ENCODE data around the gene ELFN1. TPM values are rescaled to one million over a fixed set of nuclear protein-coding genes. Genes with fewer than 3 reads are reported as not detected.

ELFN1 gene
- total RNA-seq, 1 donor from 2014 or later = 2.2 TPM

GRCh38 chr7:1679326-1679965 lies 9.4 kb downstream of the ELFN1 start:
- no peaks in the 10 kb centered on the region for H3K27me3 ChIP-seq
- TF ChIP-seq POLR2A (IDR thresholded peaks at IDR 0.05) = no peak
- no peak for TF ChIP-seq POLR2AphosphoS5 (IDR thresholded peaks at IDR 0.05; ENCODE audit: insufficient read depth in 1 of 2, low read depth in 1 of 2)
- TF ChIP-seq CTCF (IDR thresholded peaks at IDR 0.05) = no peak
- peaks cover 9% of the 10 kb centered on the region for H3K9me3 ChIP-seq
- intact Hi-C loops (cut with DNase I) = no loop called here
- no peaks in the 10 kb centered on the region for H3K36me3 ChIP-seq
- H3K27ac ChIP-seq = no peak overlapping the region
- H3K4me1 ChIP-seq = no peaks in the 10 kb centered on the region
- H3K4me3 ChIP-seq = no peak overlapping the region
- DNase-seq (ENCODE audit: extremely low spot score in 2 of 2) = no peak

- Histone ChIP-seq H3K27ac (no peak overlapping the region), H3K9me3 (peaks cover 12% of the 10 kb centered on the region), H3K27me3 (no peaks in the 10 kb centered on the region), H3K36me3 (no peaks in the 10 kb centered on the region), H3K4me3 (no peak overlapping the region), H3K4me1 (no peaks in the 10 kb centered on the region)
- DNase-seq (ENCODE audit: extremely low spot score in 2 of 2) = no peak
- TF ChIP-seq POLR2AphosphoS5 (IDR thresholded peaks at IDR 0.05; ENCODE audit: insufficient read depth in 1 of 2, low read depth in 1 of 2) = no peak
- no peak for TF ChIP-seq POLR2A (IDR thresholded peaks at IDR 0.05)
- TF ChIP-seq CTCF (IDR thresholded peaks at IDR 0.05) = no peak
- intact Hi-C loops (cut with DNase I) = no loop called here
Observed at GRCh38 chr7:1679966-1680730, 10.1 kb downstream of the ELFN1 start.

GRCh38 chr7:1681581-1681980 lies 11.5 kb downstream of the ELFN1 start:
- H3K27ac ChIP-seq = no peak overlapping the region
- H3K4me3 ChIP-seq = no peak overlapping the region
- no peaks in the 10 kb centered on the region for H3K36me3 ChIP-seq
- DNase-seq (ENCODE audit: extremely low spot score in 2 of 2) = no peak
- H3K27me3 ChIP-seq = no peaks in the 10 kb centered on the region
- H3K9me3 ChIP-seq = peaks cover 12% of the 10 kb centered on the region
- no peaks in the 10 kb centered on the region for H3K4me1 ChIP-seq
- TF ChIP-seq POLR2AphosphoS5 (IDR thresholded peaks at IDR 0.05; ENCODE audit: insufficient read depth in 1 of 2, low read depth in 1 of 2) = no peak
- TF ChIP-seq POLR2A (IDR thresholded peaks at IDR 0.05) = no peak
- no peak for TF ChIP-seq CTCF (IDR thresholded peaks at IDR 0.05)
- intact Hi-C loops (cut with DNase I) = no loop called here

- intact Hi-C loops (cut with DNase I) = no loop called here
Observed at GRCh38 chr7:1685000-1685624, 15.0 kb downstream of the ELFN1 start.

More at GRCh38 chr7:1685000-1685624, 15.0 kb downstream of the ELFN1 start:
- Histone ChIP-seq H3K4me3 (no peak overlapping the region), H3K4me1 (no peaks in the 10 kb centered on the region), H3K36me3 (no peaks in the 10 kb centered on the region), H3K9me3 (peaks cover 12% of the 10 kb centered on the region), H3K27me3 (no peaks in the 10 kb centered on the region), H3K27ac (no peak overlapping the region)
- DNase-seq (ENCODE audit: extremely low spot score in 2 of 2) = no peak
- TF ChIP-seq POLR2A (IDR thresholded peaks at IDR 0.05) = no peak
- TF ChIP-seq POLR2AphosphoS5 (IDR thresholded peaks at IDR 0.05; ENCODE audit: insufficient read depth in 1 of 2, low read depth in 1 of 2) = no peak
- TF ChIP-seq CTCF (IDR thresholded peaks at IDR 0.05) = no peak
